KMS-11 (cell line): ENCODE data around the gene RGS3.

Experiments used
- H2AFZ ChIP-seq: fragments of 200-600 bp; sonication (generic); 2 replicates; pipeline ENCODE4 v1.6.1; 2016; ENCODE audit warnings: antibody characterized with exemption, mixed run types, low read depth
- H3K27ac ChIP-seq: fragments of 200-600 bp; sonication (generic); 2 replicates; pipeline ENCODE4 v1.6.1; 2016; ENCODE audit warnings: mild to moderate bottlenecking, mixed run types
- H3K27me3 ChIP-seq: fragments of 200-600 bp; sonication (generic); 2 replicates; pipeline ENCODE4 v1.6.1; 2017; ENCODE audit warnings: mild to moderate bottlenecking, low read depth, mixed run types, moderate library complexity; ENCODE audit not compliant: insufficient read depth
- H3K36me3 ChIP-seq: fragments of 200-600 bp; sonication (generic); 2 replicates; pipeline ENCODE4 v1.6.1; 2017; ENCODE audit warnings: mild to moderate bottlenecking, mixed run types; ENCODE audit not compliant: insufficient read depth
- H3K4me1 ChIP-seq: fragments of 200-600 bp; sonication (generic); 2 replicates; pipeline ENCODE4 v1.6.1; 2016; ENCODE audit warnings: mild to moderate bottlenecking, low read depth, mixed run types; ENCODE audit not compliant: poor library complexity, severe bottlenecking
- H3K4me2 ChIP-seq: fragments of 200-600 bp; sonication (generic); 2 replicates; pipeline ENCODE4 v1.7.0; 2016; ENCODE audit warnings: mild to moderate bottlenecking, mixed run types
- H3K4me3 ChIP-seq: fragments of 200-600 bp; sonication (generic); IDR thresholded peaks from 2 replicates; pipeline ENCODE4 v1.6.1; 2017; ENCODE audit warnings: low read depth, low read length, mixed read lengths; ENCODE audit not compliant: insufficient read depth
- H3K79me2 ChIP-seq: fragments of 200-600 bp; sonication (generic); 2 replicates; pipeline ENCODE4 v1.6.1; 2016; ENCODE audit warnings: low read depth, mixed run types; ENCODE audit not compliant: insufficient read depth
- H3K9ac ChIP-seq: fragments of 200-600 bp; sonication (generic); 2 replicates; pipeline ENCODE4 v1.6.1; 2016; ENCODE audit warnings: mild to moderate bottlenecking, mixed run types
- H4K20me1 ChIP-seq: fragments of 200-600 bp; sonication (generic); 2 replicates; pipeline ENCODE4 v1.6.1; 2016; ENCODE audit warnings: mild to moderate bottlenecking, mixed run types; ENCODE audit not compliant: insufficient read depth
- CTCF ChIP-seq: fragments of 200-600 bp; sonication (generic); conservative IDR thresholded peaks from 2 replicates; pipeline ENCODE4 v1.6.1; 2017; ENCODE audit warnings: low read depth, mild to moderate bottlenecking, antibody characterized with exemption, low read length, moderate library complexity, mixed read lengths

RGS3 gene

GRCh38 chr9:113493203-113493520 is 29.6 kb downstream of the RGS3 start:
- no peaks in the 10 kb centered on the region for H4K20me1 ChIP-seq
- no peak for TF ChIP-seq CTCF
- no peak overlapping the region for H3K4me2 ChIP-seq
- H3K9ac ChIP-seq = no peak overlapping the region
- no peaks in the 10 kb centered on the region for H3K79me2 ChIP-seq
- H2AFZ ChIP-seq = no peak overlapping the region
- H3K36me3 ChIP-seq = no peaks in the 10 kb centered on the region
- H3K4me1 ChIP-seq = peaks cover 6% of the 10 kb centered on the region
- H3K27me3 ChIP-seq = no peaks in the 10 kb centered on the region
- no peak overlapping the region for H3K27ac ChIP-seq
- H3K4me3 ChIP-seq = no peak overlapping the region

GRCh38 chr9:113495526-113495925 is 32.0 kb downstream of the RGS3 start:
- Histone ChIP-seq H3K79me2 (no peaks in the 10 kb centered on the region), H3K4me1 (peaks cover 20% of the 10 kb centered on the region), H3K4me2 (no peak overlapping the region), H3K27me3 (no peaks in the 10 kb centered on the region), H3K4me3 (no peak overlapping the region), H3K9ac (no peak overlapping the region), H2AFZ (no peak overlapping the region), H3K27ac (no peak overlapping the region), H4K20me1 (no peaks in the 10 kb centered on the region), H3K36me3 (no peaks in the 10 kb centered on the region)
- no peak for TF ChIP-seq CTCF

- no peaks in the 10 kb centered on the region for H4K20me1 ChIP-seq
- no peaks in the 10 kb centered on the region for H3K27me3 ChIP-seq
- H3K4me1 ChIP-seq = peaks cover 20% of the 10 kb centered on the region
- H2AFZ ChIP-seq = no peak overlapping the region
- H3K79me2 ChIP-seq = no peaks in the 10 kb centered on the region
- no peak overlapping the region for H3K9ac ChIP-seq
- H3K36me3 ChIP-seq = no peaks in the 10 kb centered on the region
- no peak overlapping the region for H3K4me2 ChIP-seq
- TF ChIP-seq CTCF = no peak
- H3K4me3 ChIP-seq = no peak overlapping the region
- H3K27ac ChIP-seq = no peak overlapping the region
Measured at GRCh38 chr9:113497051-113497450, 33.5 kb downstream of the RGS3 start.

GRCh38 chr9:113499153-113499875 is 35.8 kb downstream of the RGS3 start:
- Histone ChIP-seq H3K4me2 (no peak overlapping the region), H3K4me1 (peaks cover 14% of the 10 kb centered on the region), H3K79me2 (no peaks in the 10 kb centered on the region), H3K4me3 (no peak overlapping the region), H3K27ac (no peak overlapping the region; the same call in 1 of the 2 replicates), H3K27me3 (no peaks in the 10 kb centered on the region), H2AFZ (no peak overlapping the region), H3K9ac (no peak overlapping the region), H3K36me3 (no peaks in the 10 kb centered on the region), H4K20me1 (no peaks in the 10 kb centered on the region)
- no peak for TF ChIP-seq CTCF
